ENCODE data around the gene MACROD2.

DNA sequence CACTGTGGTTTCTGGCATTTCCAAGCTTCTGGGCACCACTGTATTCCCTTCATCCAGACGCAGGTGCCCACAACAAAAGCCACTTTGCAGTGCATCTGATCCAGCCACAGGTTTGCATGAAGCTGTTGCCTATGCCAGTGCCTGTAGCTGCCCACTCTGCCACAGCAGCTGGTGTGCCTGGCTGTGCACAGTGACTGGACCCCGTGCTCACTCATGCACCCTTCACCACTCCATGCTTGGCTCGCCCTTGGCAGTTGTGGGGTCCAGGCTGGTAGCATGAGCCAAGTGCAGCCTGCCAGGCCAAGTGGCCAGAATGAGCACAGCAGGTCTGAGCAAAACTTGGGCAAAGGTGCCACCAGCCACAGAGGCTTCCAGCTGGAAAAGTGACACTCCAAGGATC is 47.6 kb upstream of the MACROD2 start:
- TF ChIP-seq CTCF (IDR thresholded peaks at IDR 0.05) (no peak), POLR2A (IDR thresholded peaks at IDR 0.05) (no peak)

Measured in uterus (tissue), 2 donors.